OCI-LY3 (cell line): Measurements from ENCODE around the gene LYPD6B.

Source experiments
- H2AFZ ChIP-seq: fragments of 200-600, 300-600 bp; shearing (Covaris generic); 2 replicates; pipeline ENCODE4 v1.6.0; 2014; ENCODE audit warnings: antibody characterized with exemption, low read depth, low read length
- H3K27ac ChIP-seq: fragments of 200-600, 300-600 bp; sonication (generic); 2 replicates; pipeline ENCODE4 v1.5.1; 2014; ENCODE audit warnings: mild to moderate bottlenecking, low read length, moderate library complexity, mixed read lengths
- H3K27me3 ChIP-seq: fragments of 200-600, 300-600 bp; sonication (generic); 2 replicates; pipeline ENCODE4 v1.6.1; 2014; ENCODE audit warnings: low read depth, low read length, mixed read lengths
- H3K36me3 ChIP-seq: fragments of 200-600, 300-600 bp; sonication (generic); replicated peaks from 2 replicates; pipeline ENCODE3; 2014; ENCODE audit warnings: low read depth, low read length, mixed read lengths
- H3K4me1 ChIP-seq: fragments of 300-600, 200-600 bp; sonication (generic); 2 replicates; pipeline ENCODE4 v1.6.1; 2014; ENCODE audit warnings: low read length, mixed read lengths
- H3K4me2 ChIP-seq: fragments of 200-600, 300-600 bp; sonication (generic); 2 replicates; pipeline ENCODE4 v1.6.1; 2014; ENCODE audit warnings: low read length, mixed read lengths
- H3K4me3 ChIP-seq: fragments of 300-600, 200-600 bp; sonication (generic); 2 replicates; pipeline ENCODE4 v1.5.1; 2014; ENCODE audit warnings: antibody characterized with exemption, mild to moderate bottlenecking, low read length, moderate library complexity
- H3K79me2 ChIP-seq: fragments of 300-600, 200-600 bp; shearing (Covaris generic); 2 replicates; pipeline ENCODE4 v1.6.1; 2014; ENCODE audit warnings: mild to moderate bottlenecking, low read length, mixed read lengths
- H3K9ac ChIP-seq: fragments of 300-600, 200-600 bp; shearing (Covaris generic); 2 replicates; pipeline ENCODE4 v1.6.0; 2014; ENCODE audit warnings: mild to moderate bottlenecking, low read length, moderate library complexity
- H3K9me3 ChIP-seq: fragments of 200-600, 300-600 bp; shearing (Covaris generic); 2 replicates; pipeline ENCODE4 v1.6.1; 2014; ENCODE audit warnings: low read length, mixed read lengths; ENCODE audit not compliant: insufficient read depth
- H4K20me1 ChIP-seq: fragments of 200-600, 300-600 bp; sonication (generic); 2 replicates; pipeline ENCODE4 v1.6.1; 2016; ENCODE audit warnings: low read length, mixed read lengths; ENCODE audit not compliant: insufficient read depth
- EZH2phosphoT487 ChIP-seq: fragments of 200-600 bp; shearing (Covaris generic); IDR thresholded peaks from 2 replicates; pipeline ENCODE4 v1.6.1; 2018; ENCODE audit warnings: antibody characterized with exemption, mixed run types, low read depth
- TF ChIP-seq, protein P1 (sequence below): fragments of 200-600, 300-600 bp; sonication (generic); IDR thresholded peaks from 2 replicates; pipeline ENCODE4 v1.5.1; 2014; ENCODE audit warnings: antibody characterized with exemption, low read length, low read depth

Gene LYPD6B

DNA sequence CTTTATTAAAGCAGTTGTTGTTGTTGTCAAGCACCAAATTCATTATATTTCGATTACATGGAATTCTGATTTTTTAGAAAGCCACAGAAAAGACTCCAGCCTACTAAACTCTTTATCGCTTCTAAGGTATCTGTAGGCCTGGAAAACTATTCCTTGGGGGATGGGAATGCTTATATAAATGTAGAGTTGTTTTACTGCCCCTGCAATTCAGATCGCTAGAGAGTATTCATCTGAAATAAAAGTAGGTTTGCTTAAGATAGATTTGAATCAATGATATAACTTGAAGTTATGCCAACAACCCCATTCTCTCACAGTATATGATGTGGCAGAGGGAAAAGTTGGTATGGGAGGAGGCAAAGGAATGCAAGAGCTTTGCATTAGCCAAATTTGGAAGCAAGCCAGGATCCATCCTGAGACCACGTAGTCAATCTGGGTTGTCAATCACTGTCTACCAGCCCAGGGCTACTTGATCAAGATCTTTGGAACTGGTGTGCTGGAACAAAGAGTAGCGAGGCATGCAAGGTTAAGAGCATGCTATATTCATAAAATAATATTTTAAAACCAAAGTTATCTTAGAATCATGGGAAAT lies 95.9 kb downstream of the LYPD6B start:
- Histone ChIP-seq H3K4me2 (no peak overlapping the region), H3K4me3 (no peak overlapping the region), H3K9me3 (no peaks in the 10 kb centered on the region), H3K27me3 (peaks cover 11% of the 10 kb centered on the region; the same call in 1 of the 2 replicates), H3K9ac (no peak overlapping the region), H3K4me1 (no peaks in the 10 kb centered on the region), H4K20me1 (no peaks in the 10 kb centered on the region), H3K27ac (no peak overlapping the region), H3K79me2 (no peaks in the 10 kb centered on the region), H2AFZ (no peak overlapping the region), H3K36me3 (no peaks in the 10 kb centered on the region)
- TF ChIP-seq, protein P1, sequence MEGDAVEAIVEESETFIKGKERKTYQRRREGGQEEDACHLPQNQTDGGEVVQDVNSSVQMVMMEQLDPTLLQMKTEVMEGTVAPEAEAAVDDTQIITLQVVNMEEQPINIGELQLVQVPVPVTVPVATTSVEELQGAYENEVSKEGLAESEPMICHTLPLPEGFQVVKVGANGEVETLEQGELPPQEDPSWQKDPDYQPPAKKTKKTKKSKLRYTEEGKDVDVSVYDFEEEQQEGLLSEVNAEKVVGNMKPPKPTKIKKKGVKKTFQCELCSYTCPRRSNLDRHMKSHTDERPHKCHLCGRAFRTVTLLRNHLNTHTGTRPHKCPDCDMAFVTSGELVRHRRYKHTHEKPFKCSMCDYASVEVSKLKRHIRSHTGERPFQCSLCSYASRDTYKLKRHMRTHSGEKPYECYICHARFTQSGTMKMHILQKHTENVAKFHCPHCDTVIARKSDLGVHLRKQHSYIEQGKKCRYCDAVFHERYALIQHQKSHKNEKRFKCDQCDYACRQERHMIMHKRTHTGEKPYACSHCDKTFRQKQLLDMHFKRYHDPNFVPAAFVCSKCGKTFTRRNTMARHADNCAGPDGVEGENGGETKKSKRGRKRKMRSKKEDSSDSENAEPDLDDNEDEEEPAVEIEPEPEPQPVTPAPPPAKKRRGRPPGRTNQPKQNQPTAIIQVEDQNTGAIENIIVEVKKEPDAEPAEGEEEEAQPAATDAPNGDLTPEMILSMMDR: no peak
- TF ChIP-seq EZH2phosphoT487: no peak

DNA sequence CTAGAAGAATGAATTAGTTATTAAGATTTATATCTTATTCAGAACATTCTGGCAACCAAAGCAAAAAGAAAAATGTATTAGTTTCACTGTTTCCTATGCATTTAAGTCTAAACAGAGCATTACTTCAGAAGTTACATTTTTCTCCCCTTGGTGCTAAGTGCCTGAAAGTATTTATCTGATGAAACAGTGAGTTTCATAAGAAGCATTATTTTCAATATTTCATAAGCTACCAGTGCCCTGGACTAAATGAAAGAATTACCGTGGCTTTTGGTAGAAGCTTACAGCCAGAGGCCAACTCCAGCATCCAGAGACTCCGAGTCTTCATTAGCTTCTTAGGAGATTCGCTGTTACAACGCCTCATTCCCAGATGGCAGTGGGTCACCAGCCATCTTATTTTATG lies 97.6 kb downstream of the LYPD6B start:
- Histone ChIP-seq H3K27ac (no peak overlapping the region), H3K4me3 (no peak overlapping the region), H3K9me3 (no peaks in the 10 kb centered on the region), H3K4me1 (no peaks in the 10 kb centered on the region), H4K20me1 (no peaks in the 10 kb centered on the region), H3K9ac (no peak overlapping the region), H3K4me2 (no peak overlapping the region), H3K27me3 (peaks cover 21% of the 10 kb centered on the region), H2AFZ (no peak overlapping the region), H3K79me2 (no peaks in the 10 kb centered on the region), H3K36me3 (no peaks in the 10 kb centered on the region)
- TF ChIP-seq, protein P1: no peak
- TF ChIP-seq EZH2phosphoT487: no peak

DNA sequence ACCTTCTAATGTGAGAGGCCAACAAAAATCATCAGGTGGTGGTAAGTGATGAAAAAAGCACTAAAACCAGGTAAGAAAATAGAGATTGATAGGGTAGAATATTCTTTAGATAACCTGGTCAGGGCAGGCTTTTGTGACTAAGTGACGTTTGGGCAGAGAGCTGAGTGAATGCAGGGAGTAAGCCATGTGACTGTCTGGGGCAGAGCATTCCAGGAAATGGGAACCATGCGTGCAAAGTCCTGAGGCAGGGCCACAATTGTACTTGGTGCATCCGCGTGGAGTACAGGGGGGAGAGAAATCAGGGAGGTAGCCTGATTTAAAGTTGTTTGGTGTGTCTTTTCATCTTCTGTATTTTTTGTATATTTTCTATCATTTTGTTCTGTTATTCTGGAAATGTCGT lies 102.5 kb downstream of the LYPD6B start:
- Histone ChIP-seq H2AFZ (no peak overlapping the region), H3K36me3 (no peaks in the 10 kb centered on the region), H3K79me2 (no peaks in the 10 kb centered on the region), H3K27ac (no peak overlapping the region), H3K4me1 (no peaks in the 10 kb centered on the region), H3K4me2 (no peak overlapping the region), H3K4me3 (no peak overlapping the region), H3K27me3 (peaks cover 30% of the 10 kb centered on the region), H4K20me1 (no peaks in the 10 kb centered on the region), H3K9me3 (no peaks in the 10 kb centered on the region), H3K9ac (no peak overlapping the region)
- no peak for TF ChIP-seq EZH2phosphoT487
- TF ChIP-seq, protein P1: no peak

DNA sequence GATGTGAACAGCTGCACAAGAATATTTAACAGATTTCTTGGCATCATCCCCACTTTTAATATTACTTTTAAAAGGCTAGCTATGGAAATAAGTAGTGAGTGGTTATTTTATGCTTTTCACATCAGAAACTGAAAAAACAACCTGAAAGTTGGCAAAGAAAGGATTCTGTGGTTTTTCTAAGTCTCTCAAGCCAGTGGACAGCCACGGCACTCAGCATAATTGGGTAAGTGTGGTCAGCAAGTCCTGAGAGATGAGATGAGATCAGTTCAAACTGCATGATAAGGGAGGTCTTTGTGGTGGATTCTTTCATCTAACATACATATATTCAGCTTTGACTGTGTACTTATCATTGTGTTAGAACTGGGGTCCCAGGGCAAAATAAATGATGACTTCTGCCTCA lies 105.2 kb downstream of the LYPD6B start:
- Histone ChIP-seq H3K79me2 (no peaks in the 10 kb centered on the region), H3K27me3 (peaks cover 31% of the 10 kb centered on the region), H3K4me2 (no peak overlapping the region), H3K36me3 (no peaks in the 10 kb centered on the region), H4K20me1 (no peaks in the 10 kb centered on the region), H3K9me3 (no peaks in the 10 kb centered on the region), H3K9ac (no peak overlapping the region), H3K27ac (no peak overlapping the region), H2AFZ (no peak overlapping the region), H3K4me1 (no peaks in the 10 kb centered on the region), H3K4me3 (no peak overlapping the region)
- TF ChIP-seq EZH2phosphoT487: no peak
- TF ChIP-seq, protein P1: no peak
